HepG2 (cell line): ENCODE data around the gene RUNX3.
A peak's percentile ranks its signal among the peaks of the same experiment; 100 is the strongest.

Experiments
- FOSL2 ChIP-seq: sonication (generic); formaldehyde crosslinking; IDR thresholded peaks from 2 replicates; pipeline ENCODE4 v1.4.0; 2020; ENCODE audit warnings: missing genetic modification reagents
- TF ChIP-seq, protein P1 (sequence below): sonication (generic); formaldehyde crosslinking; conservative IDR thresholded peaks from 2 replicates; pipeline ENCODE4 v1.8.1; 2023; ENCODE audit warnings: missing genetic modification reagents
- TF ChIP-seq, protein P2 (sequence below): sonication (generic); formaldehyde crosslinking; IDR thresholded peaks from 2 replicates; pipeline ENCODE4 v1.5.0; 2020; ENCODE audit warnings: mild to moderate bottlenecking, missing genetic modification reagents, moderate library complexity

DNA sequence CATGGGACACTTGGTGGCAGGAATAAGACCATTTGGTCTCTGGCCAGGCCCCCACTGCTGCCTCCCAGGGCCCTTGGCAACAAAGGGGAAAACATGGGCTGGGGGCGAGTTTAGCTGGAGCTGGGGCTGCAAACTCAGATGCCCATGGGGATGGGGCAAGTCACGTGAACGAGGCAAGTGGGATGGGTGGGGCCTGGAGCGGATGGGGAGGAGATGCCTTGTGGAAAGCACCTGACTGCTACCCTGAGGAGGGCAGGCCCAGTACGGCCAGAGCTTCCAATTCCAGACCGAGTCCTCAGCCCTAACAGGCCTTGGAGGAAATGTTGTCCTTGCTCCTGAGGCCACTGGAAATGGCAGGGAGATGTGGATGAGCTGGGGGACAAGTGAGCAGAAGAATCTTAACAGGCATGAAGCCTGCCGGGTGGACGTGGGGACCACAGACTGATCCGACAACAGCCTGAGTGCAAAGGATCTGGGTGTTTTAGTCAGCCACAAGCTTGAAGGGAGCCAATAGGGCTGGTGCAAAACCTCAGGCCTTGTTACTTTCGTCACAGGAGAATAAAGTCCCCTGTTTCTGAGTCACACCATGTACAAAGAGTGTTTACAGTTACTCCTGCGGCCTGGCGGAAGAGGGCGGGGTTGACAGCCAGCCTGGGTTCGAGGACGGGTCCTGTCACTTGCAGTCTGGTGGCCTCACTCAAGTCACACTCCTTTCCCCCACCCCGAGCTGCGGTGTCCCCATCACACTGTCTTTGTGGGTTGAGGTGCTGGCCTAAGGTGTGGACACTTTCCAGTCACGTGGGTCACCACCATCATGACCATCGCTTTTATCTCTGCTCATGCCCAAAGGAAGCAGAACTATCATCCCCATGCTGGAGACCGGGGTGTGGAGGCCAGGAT is 19.1 kb downstream of the RUNX3 start:
- peak; percentile 94 for TF ChIP-seq FOSL2 (CRISPR knock-in tag)
- TF ChIP-seq, protein P1, sequence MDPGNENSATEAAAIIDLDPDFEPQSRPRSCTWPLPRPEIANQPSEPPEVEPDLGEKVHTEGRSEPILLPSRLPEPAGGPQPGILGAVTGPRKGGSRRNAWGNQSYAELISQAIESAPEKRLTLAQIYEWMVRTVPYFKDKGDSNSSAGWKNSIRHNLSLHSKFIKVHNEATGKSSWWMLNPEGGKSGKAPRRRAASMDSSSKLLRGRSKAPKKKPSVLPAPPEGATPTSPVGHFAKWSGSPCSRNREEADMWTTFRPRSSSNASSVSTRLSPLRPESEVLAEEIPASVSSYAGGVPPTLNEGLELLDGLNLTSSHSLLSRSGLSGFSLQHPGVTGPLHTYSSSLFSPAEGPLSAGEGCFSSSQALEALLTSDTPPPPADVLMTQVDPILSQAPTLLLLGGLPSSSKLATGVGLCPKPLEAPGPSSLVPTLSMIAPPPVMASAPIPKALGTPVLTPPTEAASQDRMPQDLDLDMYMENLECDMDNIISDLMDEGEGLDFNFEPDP = no peak
- TF ChIP-seq, protein P2, sequence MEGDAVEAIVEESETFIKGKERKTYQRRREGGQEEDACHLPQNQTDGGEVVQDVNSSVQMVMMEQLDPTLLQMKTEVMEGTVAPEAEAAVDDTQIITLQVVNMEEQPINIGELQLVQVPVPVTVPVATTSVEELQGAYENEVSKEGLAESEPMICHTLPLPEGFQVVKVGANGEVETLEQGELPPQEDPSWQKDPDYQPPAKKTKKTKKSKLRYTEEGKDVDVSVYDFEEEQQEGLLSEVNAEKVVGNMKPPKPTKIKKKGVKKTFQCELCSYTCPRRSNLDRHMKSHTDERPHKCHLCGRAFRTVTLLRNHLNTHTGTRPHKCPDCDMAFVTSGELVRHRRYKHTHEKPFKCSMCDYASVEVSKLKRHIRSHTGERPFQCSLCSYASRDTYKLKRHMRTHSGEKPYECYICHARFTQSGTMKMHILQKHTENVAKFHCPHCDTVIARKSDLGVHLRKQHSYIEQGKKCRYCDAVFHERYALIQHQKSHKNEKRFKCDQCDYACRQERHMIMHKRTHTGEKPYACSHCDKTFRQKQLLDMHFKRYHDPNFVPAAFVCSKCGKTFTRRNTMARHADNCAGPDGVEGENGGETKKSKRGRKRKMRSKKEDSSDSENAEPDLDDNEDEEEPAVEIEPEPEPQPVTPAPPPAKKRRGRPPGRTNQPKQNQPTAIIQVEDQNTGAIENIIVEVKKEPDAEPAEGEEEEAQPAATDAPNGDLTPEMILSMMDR (CRISPR knock-in tag) = 0 out of 2 replicates have a peak, but pooled peaks have one; percentile 15
